Body of pancreas (tissue), 4 donors: ENCODE results near the gene LOXL4.

Source experiments
- CTCF ChIP-seq, 7 experiments: fragments of 450-650 bp in 4 of 7; fragments of 200-600 bp in 3 of 7; sonication (generic) in 3 of 7; IDR thresholded peaks; one replicate each; pipeline ENCODE4 v1.5.1; 2016 to 2019; ENCODE audit warnings: antibody characterized with exemption in 7 of 7
- POLR2A ChIP-seq, 3 donors: fragments of 450-650 bp; IDR thresholded peaks; one replicate each; pipeline ENCODE4 v1.6.1; 2016; ENCODE audit warnings: antibody characterized with exemption in 3 of 3, mild to moderate bottlenecking in 2 of 3

- TF ChIP-seq POLR2A (IDR thresholded peaks at IDR 0.05) (no peak), CTCF (IDR thresholded peaks at IDR 0.05) (no peak)
These were observed 19.3 kb upstream of the LOXL4 start for GRCh38 chr10:98287321-98287720.
